Bronchial epithelial cell (primary cell): ENCODE data around the gene MORC1. TPM values are rescaled to one million over a fixed set of nuclear protein-coding genes. Genes with fewer than 3 reads are reported as not detected.

ENCODE experiments used
- DNase-seq: peaks from one replicate; pipeline ENCODE4 v3.0.0-alpha.2; 2010; ENCODE audit warnings: low read depth
- FAIRE-seq: peaks from 2 replicates; lab custom pipeline; 2011; peaks lifted over from hg19 to GRCh38; lab: Jason Lieb, UNC
- H3K27me3 ChIP-seq: 2 replicates; pipeline ENCODE4 v1.5.1; 2011; ENCODE audit warnings: low read length; ENCODE audit not compliant: control insufficient read depth, insufficient read depth
- H3K36me3 ChIP-seq: 2 replicates; pipeline ENCODE4 v1.5.1; 2011; ENCODE audit warnings: low read length; ENCODE audit not compliant: control insufficient read depth, insufficient read depth
- H3K4me3 ChIP-seq: 2 replicates; pipeline ENCODE4 v1.5.1; 2011; ENCODE audit warnings: mild to moderate bottlenecking, low read depth, low read length, control low read depth
- CTCF ChIP-seq: IDR thresholded peaks from 2 replicates; pipeline ENCODE4 v1.5.1; 2011; ENCODE audit warnings: mild to moderate bottlenecking, moderate library complexity, low read length, control low read depth, inconsistent platforms; ENCODE audit not compliant: insufficient read depth, severe bottlenecking
- total RNA-seq: library from RNA; depleted of rRNA; stranded (reverse); fragments of >200 nt; gene quantifications from 2 replicates; pipeline ENCODE4 v1.2.1, GENCODE V29; 2014

Gene MORC1
- total RNA-seq, 1 donor from 2014 or later, result not detected

DNA sequence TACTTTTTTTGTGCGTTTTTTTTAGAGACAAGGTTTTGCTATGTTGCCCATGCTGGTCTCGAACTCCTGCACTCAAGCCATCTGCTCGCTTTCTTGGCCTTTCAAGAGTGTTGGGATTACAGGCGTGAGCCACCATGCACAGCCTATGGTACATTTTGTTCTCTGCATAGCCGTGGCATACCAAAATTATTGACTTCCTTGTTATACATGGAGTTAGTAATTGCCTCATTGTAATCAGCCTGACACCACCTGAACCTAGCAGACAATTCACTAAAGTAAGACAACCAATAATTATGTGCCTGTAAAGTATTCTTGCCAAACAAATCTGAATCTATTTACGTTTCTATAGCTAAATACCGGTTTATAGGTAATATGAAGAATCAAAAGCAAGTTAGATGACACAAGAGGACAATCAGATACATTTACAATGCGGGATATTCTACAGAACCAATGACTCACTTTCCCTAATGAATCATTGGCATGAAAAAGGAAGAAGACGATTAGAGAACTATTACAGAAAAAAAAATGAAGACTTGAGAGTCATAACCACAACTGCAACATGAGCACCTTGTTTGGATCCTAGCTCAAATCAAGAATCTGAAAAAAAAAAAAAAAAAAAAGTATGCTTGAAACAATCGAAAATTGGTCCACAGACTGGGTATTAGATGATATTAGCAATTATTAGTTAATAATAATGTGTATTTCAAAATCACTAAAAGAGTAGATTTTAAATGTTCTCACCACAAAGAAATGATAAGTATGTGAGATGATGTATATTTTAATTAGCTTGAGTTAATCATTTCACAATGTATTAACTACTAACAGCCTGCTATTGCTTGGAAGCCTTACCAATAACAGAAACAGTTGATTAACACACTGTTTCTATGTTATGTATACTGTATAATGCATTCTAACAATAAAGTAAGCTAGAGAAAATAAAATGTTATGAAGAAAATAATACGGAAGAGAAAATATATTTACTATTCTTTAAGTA is 171.3 kb downstream of the MORC1 start:
- no peaks in the 10 kb centered on the region for H3K36me3 ChIP-seq
- H3K4me3 ChIP-seq, result no peak overlapping the region
- DNase-seq (peak; percentile 92), FAIRE-seq (no peak)
- no peak for TF ChIP-seq CTCF
- H3K27me3 ChIP-seq, result no peaks in the 10 kb centered on the region

GRCh38 chr3:108940568-108941263 is 177.2 kb downstream of the MORC1 start:
- FAIRE-seq (no peak), DNase-seq (no peak)
- Histone ChIP-seq H3K27me3 (no peaks in the 10 kb centered on the region), H3K4me3 (no peak overlapping the region), H3K36me3 (no peaks in the 10 kb centered on the region)
- no peak for TF ChIP-seq CTCF

GRCh38 chr3:108940166-108940565 is 177.8 kb downstream of the MORC1 start:
- Histone ChIP-seq H3K4me3 (no peak overlapping the region), H3K27me3 (no peaks in the 10 kb centered on the region), H3K36me3 (no peaks in the 10 kb centered on the region)
- DNase-seq, result no peak
- no peak for TF ChIP-seq CTCF
- FAIRE-seq, result no peak

DNA sequence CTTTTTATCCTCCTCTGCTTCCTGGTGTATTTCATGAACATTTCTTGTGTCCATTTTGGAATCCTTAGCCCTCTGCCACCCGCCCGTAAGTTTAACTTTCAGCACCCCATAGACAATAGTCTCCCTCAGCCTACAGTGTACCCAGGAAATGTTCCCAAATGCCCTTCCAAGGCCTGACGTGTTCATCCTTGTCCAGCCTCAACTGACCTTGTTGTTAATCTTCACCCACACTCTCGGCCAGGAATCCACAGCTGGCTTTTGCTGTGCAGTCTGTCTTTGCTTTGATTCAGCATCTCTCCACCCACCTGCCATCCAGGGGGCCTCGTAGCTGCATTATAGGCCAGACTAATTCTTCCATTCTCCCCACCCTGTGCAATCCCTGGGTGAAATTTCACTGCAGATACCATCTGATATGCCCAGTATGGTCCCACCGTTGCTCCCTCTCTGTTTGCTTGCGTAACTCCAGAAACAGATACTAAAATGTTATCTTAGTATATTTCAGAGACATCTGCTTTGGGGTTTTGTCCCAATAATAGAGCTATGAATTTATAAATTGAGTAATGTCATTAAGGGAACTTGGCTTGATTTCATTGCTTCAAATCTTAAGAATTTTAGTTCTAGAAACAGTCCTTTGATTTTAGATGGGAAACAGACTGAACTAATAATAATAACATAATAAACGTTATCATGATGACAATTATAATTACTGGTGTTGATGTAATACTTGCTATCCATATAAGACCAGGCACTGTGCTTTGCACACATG is 180.8 kb downstream of the MORC1 start:
- no peak for FAIRE-seq
- Histone ChIP-seq H3K27me3 (no peaks in the 10 kb centered on the region), H3K4me3 (no peak overlapping the region), H3K36me3 (no peaks in the 10 kb centered on the region)
- TF ChIP-seq CTCF, result no peak
- no peak for DNase-seq

GRCh38 chr3:108931035-108931434 is 186.9 kb downstream of the MORC1 start:
- no peak overlapping the region for H3K4me3 ChIP-seq
- H3K27me3 ChIP-seq, result no peaks in the 10 kb centered on the region
- no peak for TF ChIP-seq CTCF
- no peak for FAIRE-seq
- no peaks in the 10 kb centered on the region for H3K36me3 ChIP-seq
- no peak for DNase-seq
